GM19397 (cell line): ENCODE measurements around the gene FAM217B.

ENCODE experiments used
- ATAC-seq: cut with Tn5 transposase; IDR thresholded peaks from one replicate; pipeline ENCODE4 v1.9.1; 2021; ENCODE audit warnings: mild to moderate bottlenecking, moderate library complexity; ENCODE audit not compliant: unreplicated experiment

FAM217B gene

DNA sequence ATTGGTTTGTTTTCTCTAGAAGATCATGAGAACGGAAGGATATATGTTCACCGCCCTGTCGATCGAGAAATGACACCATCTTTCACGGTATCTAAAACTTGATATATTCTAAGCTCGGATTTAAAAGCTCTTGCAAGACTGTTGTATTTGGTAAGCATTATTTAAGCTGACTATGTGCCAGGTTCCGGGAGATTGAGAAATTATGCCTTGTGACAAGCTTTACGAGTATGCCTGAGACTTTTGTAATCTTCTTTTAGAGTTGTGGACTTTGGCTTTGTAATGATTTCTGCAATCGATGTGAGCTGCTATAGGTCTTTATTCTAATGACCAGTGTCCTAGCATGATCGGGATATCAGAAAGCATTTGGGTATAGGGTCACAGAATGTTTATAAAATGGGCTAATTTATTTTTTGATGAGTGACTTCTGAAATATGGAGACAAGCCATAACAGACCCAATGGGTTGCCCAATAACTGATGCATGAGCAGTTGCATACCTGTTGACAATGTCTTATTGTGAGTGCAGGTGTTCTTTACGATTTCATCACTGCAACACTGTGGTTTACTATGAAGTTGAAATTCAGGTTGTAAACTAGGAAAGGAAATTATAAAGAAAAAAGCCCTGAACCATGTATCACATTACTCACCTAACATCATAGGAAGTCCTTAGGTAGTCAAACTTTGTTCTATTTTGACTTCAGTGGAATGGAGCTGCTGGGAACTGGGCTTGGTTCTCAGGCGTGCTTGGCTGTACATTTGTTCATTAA, 32.0 kb downstream of the FAM217B start:
- no peak for ATAC-seq

DNA sequence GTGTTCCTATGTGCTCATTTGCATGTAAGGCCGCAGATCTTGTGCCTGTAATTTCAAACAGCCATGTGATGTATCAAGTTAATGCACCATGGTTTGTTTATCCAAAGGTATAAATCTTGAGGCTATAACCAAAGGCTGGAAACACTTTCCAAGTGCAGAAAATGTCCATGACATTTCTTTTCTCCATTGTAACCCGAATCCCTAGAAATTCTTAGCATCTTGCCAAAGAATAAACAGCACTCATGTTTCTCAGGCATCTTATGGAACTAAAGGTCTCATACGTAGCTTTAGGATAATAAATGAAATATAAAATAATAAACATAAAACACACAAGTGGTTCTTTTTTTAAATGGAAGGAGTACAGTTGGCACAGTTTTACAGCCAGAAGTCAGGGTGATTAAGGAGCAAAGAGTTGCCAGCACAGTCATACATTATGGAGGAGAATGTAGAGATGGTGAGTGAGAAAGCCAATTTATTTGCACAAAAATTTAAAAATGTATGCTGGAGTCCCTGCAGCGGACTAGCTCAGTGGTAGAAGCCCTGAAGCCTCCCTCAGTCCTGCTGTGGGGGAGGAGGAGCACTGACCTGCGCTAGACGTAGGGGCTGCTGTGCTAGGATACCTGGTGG, 36.1 kb downstream of the FAM217B start:
- ATAC-seq = no peak

DNA sequence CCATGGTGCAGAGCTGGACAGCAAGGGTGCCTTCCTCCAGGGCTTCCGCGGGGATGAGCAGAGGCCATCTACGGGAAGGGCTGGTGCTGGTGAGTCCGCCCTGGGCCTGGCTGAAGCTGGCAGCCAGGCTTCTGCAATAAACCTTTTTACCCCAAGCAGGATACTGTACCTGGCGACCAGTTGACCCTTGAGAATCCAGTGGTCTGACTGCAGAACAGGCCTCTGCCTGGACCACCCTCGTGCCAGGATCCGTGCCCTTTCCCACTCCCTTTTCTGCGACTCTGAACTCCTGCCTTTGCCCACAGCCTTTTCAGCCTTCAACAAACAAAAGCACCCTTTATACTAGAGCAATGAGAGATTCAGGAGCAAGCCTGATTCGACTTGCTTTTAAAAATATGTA, 36.9 kb downstream of the FAM217B start:
- no peak for ATAC-seq

DNA sequence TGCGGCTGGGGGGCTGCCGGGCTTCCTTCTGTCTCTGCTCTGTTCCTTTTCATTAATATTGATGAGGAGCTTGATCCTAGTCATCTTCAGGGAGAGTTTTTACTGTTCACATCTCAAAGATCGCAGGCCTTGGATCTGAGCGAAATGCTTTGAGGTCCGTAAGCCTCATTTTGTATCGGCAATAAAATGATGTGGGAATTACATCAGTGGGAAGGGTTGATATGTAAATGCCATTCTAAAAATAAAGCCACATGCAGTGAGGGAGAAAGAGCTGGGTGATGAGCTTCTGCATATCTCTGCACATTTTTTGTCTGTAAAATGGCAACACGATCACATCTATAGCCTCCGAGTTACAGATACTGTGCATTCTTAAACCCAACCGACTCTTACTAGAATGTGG, 42.9 kb downstream of the FAM217B start:
- ATAC-seq = no peak

DNA sequence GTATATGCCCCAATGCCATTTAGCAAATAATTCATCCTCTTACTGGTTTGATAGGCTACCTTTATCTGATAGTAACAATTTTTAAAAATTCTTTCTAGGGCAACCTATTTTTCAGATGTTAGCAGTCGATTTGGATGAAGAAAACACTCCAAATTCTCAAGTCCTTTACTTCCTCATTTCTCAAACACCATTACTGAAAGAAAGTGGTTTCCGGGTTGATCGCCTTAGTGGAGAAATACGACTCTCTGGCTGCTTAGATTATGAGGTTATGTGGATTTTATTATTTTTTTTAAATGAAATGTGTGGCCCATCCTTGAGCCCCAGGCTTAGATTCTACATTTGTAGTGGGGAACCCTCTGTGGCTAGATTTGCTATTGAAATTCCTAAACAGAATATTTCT, 44.4 kb downstream of the FAM217B start:
- no peak for ATAC-seq

DNA sequence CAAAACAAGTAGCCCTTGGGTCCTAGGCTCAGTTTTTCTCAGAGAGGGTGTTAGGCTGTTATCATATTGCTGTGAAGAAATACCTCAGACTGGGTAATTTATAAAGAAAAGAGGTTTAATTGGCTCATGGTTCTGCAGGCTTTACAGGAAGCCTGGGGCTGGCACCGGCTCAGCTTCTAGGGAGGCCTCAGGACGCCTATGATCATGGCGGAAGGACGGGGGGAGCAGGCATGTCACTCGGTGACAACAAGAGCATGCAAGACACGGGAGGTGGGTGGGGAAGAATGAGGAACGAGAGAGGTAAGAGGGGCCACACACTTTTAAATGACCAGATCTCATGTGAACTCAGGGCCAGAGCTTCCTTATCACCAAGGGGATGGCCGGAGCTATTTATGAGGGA, 45.0 kb downstream of the FAM217B start:
- ATAC-seq = no peak

DNA sequence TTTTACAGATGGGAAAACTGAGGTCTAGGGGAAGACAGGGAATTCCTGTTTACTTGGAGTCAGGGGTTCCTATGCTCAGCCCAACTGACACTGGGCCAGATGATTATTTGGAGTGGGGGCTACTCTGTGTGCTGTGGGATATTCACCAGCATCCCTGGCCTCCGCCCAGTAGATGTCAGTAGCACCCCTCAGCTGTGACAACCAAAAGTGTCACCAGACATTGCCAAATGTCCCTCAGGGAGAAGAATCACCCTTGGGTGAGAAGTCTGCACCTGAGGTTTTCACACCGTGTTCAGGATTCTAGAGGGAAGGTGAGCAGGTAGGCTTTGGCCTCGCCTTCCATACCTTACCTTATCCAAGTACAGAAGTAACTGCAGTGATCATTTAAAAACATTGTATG, 45.7 kb downstream of the FAM217B start:
- no peak for ATAC-seq

DNA sequence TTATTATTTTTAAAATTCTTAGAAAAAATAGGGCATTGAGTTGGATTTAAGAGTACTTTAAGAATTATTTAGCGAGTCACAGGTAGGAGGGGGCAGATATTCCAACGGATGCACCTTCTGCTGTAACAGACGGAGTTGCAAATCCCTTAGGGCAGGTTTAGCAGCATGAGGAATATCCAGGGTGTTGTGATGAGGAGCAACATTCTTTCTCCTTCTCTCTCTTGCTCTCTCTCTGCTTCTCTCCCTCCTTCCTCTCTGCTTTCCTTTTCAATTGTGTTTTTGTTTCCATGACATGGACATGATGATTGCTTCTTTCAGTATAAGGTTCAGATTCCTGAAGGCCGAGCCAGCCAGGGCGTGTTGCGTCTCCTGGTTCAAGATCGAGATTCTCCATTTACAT, 46.9 kb downstream of the FAM217B start:
- ATAC-seq = no peak

DNA sequence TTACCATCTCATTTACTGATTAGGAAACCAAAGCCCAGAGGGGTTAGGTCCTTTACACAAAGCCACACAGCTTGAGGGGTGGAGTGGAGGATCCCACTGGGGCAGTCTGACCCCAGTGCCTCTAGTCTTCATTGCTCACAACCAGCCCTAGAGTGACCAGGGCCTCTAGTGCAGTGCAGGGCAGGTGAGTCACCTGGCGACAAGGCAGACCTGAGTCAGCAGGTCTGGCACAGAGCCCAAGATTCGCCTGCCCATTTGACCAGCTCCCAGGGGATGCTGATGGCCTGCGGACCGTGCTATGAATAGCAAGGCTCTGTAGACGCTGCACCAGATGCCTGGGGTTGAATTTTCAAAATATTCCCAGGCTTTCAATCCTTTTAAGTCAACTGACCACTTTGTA, 48.0 kb downstream of the FAM217B start:
- no peak for ATAC-seq

DNA sequence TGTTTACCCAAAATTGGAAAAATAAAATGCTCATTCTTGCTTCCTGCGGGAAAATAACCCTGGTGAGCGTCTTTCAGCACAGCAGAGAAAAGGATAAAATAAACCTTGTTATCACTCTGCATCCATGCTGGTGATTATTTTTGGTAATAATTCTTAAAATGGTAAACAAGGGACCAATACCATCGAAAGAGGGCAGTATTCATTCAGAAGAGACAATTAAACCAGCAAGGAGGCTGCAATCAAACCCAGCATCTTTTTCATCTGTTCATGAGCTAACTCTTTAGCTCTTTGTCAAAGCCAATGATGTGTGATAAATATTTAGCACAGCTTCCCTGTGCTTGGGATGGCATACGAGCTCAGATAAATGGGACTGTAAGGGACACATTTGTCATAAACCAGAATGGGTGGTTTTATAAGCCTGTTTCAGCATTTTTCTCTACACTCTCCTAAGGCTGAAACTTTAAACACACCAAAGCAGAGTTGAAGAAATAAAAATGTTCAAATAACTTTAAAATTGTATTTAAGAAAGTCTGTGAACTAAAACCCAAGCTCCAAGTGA, 52.4 kb downstream of the FAM217B start:
- ATAC-seq = no peak

DNA sequence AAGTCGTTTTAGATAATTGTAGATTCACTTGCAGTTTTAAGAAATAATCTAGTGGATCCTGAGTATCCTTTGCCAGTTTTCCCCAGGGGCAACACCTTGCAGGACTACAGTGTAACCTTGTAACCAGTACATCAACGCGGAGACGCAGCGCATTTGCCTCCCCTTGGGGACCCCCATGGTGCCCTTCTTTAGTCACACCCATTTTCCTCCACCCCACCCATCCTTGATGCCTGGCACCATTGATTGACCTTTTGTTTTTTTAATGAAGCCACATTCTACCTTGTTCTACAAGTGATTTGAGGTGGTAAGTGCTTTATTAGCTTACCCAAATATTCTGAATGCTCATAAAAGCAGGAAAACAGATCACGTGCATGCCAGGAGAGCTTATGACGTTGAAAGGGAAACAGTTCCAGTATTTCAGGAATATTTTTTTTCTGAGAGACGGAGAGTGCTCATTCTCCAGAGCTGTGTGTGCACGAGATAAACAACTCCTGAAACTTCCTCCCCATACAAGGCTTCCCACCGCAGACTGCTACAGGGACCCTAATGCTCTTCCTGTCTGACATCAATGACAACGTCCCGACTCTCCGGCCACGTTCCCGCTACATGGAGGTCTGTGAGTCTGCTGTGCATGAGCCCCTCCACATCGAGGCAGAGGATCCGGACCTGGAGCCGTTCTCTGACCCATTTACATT, 53.7 kb downstream of the FAM217B start:
- no peak for ATAC-seq

DNA sequence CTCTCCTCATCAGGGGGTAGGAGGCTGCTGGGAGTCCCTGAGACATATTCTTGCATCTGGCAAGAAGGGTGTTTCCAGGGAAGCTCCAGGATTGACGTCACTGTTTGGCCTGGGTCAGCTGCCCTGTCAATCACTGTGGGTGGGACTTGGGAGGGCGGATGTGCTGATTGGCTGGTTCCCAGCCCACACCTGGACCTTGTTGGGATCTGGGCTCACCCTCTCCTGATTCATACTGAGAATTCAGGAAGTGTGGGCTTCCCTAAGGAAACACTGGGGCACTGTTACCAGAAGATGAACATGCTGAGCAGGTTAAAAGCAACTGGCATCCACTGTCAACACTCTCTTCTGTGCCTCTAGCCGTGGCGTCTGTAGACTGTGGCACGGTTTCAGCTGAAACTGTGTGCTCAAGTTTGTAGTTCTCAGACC, 54.5 kb downstream of the FAM217B start:
- no peak for ATAC-seq

DNA sequence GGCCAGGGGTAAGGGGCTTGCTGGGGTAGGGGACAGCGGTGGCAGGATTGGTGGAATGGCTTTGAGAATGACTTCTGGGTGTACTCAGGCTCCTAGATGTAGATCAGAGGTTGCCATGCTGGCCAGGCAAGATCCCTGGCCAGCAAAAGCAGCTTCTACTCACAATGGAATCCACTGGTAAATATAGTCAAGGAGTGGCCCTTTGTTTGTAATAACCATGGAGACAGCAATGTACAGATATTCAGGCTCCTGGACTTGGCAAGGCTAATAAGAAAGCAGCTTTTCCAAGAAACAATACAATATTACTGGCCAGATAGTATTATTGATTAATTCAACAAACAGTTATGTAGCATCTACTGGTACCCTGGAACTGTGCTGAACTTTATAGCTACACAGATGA, 55.9 kb downstream of the FAM217B start:
- ATAC-seq = no peak

DNA sequence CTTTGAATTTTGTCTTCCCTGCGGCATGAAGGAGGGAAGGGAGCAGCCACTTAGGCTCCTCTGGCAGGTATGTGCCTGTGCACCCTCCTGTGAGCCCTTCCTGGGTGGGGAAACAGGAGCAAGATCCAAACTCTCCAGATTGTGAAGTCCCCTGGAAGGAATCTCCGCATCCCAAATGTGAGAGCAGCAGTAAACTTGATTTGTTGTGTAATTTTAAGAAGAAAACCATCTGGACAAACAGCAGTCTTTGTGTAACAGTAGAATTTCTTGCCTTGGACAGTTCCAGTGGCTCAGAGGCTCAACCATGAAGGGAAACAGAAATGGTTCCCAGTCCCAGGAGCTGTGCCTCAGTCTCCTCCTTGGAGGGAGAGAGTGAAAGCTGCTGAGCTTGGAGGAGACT, 57.7 kb downstream of the FAM217B start:
- no peak for ATAC-seq
